IMR-90 (cell line): ENCODE results near the gene C11orf97.

Experiments used
- CHD1 ChIP-seq: IDR thresholded peaks from 2 replicates; pipeline ENCODE4 v1.6.1; 2012; ENCODE audit warnings: low read depth, low read length, improper control_type of control experiment
- MAFK ChIP-seq: IDR thresholded peaks from 2 replicates; pipeline ENCODE4 v1.6.1; 2012; ENCODE audit warnings: low read depth, low read length, improper control_type of control experiment
- MAZ ChIP-seq: IDR thresholded peaks from 2 replicates; pipeline ENCODE4 v1.6.1; 2012; ENCODE audit warnings: low read depth, mild to moderate bottlenecking, low read length, improper control_type of control experiment, moderate library complexity, borderline replicate concordance
- MXI1 ChIP-seq: IDR thresholded peaks from 2 replicates; pipeline ENCODE4 v1.6.1; 2012; ENCODE audit warnings: low read depth, mild to moderate bottlenecking, low read length, moderate library complexity, borderline replicate concordance
- POLR2A ChIP-seq: IDR thresholded peaks from 2 replicates; pipeline ENCODE4 v1.6.1; 2012; ENCODE audit warnings: mild to moderate bottlenecking, low read depth, low read length
- RAD21 ChIP-seq: IDR thresholded peaks from 2 replicates; pipeline ENCODE4 v1.6.1; 2012; ENCODE audit warnings: low read length, improper control_type of control experiment
- RCOR1 ChIP-seq: IDR thresholded peaks from 2 replicates; pipeline ENCODE4 v1.6.1; 2012; ENCODE audit warnings: mild to moderate bottlenecking, low read length, improper control_type of control experiment; ENCODE audit not compliant: insufficient replicate concordance
- TF ChIP-seq, protein P1 (sequence below): conservative IDR thresholded peaks from 2 replicates; pipeline ENCODE4 v1.5.1; 2012; ENCODE audit warnings: mild to moderate bottlenecking, low read depth, low read length, improper control_type of control experiment
- TF ChIP-seq, protein P2 (sequence below): fragments of 150-350 bp; IDR thresholded peaks from 2 replicates; pipeline ENCODE4 v1.6.1; 2016; ENCODE audit warnings: low read depth, mild to moderate bottlenecking, low read length, moderate library complexity, borderline replicate concordance

DNA sequence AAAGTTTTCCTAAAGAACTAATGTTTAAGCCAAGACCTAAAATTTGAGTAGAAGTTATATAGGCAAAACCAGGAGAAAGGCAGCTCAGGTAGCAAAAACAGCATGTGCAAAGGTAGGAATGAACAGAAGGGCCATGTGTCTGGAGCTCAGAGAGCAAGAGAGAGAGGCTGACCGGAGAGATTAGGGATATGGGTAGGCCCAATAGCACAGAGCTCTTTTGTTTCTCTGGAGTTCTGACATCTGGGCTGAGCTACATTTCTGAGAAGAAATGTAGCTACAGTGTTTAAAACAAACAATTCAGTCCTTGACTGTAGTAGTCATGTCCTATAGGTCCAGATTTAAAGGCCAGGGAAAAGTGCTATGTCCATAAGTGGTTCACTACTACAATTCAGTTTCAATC is 4.5 kb downstream of the C11orf97 start:
- TF ChIP-seq MXI1: no peak
- TF ChIP-seq MAFK: no peak
- TF ChIP-seq, protein P1, sequence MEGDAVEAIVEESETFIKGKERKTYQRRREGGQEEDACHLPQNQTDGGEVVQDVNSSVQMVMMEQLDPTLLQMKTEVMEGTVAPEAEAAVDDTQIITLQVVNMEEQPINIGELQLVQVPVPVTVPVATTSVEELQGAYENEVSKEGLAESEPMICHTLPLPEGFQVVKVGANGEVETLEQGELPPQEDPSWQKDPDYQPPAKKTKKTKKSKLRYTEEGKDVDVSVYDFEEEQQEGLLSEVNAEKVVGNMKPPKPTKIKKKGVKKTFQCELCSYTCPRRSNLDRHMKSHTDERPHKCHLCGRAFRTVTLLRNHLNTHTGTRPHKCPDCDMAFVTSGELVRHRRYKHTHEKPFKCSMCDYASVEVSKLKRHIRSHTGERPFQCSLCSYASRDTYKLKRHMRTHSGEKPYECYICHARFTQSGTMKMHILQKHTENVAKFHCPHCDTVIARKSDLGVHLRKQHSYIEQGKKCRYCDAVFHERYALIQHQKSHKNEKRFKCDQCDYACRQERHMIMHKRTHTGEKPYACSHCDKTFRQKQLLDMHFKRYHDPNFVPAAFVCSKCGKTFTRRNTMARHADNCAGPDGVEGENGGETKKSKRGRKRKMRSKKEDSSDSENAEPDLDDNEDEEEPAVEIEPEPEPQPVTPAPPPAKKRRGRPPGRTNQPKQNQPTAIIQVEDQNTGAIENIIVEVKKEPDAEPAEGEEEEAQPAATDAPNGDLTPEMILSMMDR: no peak
- TF ChIP-seq RAD21: no peak
- TF ChIP-seq POLR2A: no peak
- TF ChIP-seq RCOR1: no peak
- TF ChIP-seq MAZ: no peak
- TF ChIP-seq, protein P2, sequence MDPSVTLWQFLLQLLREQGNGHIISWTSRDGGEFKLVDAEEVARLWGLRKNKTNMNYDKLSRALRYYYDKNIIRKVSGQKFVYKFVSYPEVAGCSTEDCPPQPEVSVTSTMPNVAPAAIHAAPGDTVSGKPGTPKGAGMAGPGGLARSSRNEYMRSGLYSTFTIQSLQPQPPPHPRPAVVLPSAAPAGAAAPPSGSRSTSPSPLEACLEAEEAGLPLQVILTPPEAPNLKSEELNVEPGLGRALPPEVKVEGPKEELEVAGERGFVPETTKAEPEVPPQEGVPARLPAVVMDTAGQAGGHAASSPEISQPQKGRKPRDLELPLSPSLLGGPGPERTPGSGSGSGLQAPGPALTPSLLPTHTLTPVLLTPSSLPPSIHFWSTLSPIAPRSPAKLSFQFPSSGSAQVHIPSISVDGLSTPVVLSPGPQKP: no peak
- TF ChIP-seq CHD1: no peak
